Measurements from ENCODE around the gene LAIR1. TPM values are rescaled to one million over a fixed set of nuclear protein-coding genes. Genes with fewer than 3 reads are reported as not detected.
"Not testable (repeated sequence)": the region's sequence is repeated elsewhere in the genome, so short reads cannot be mapped to it uniquely, and the experiment has no call there.

Gene LAIR1
- total RNA-seq, 1 donor from 2014 or later = 10.8 TPM

- no peak overlapping the region for H3K4me3 Mint-ChIP-seq (ENCODE audit: low read depth)
- H3K27ac Mint-ChIP-seq = no peak overlapping the region
- peaks cover 13% of the 10 kb centered on the region for H3K27me3 Mint-ChIP-seq (ENCODE audit: low read depth)
- no peaks in the 10 kb centered on the region for H3K4me1 Mint-ChIP-seq (ENCODE audit: low read depth)
- H3K36me3 Mint-ChIP-seq (ENCODE audit: low read depth) = no peaks in the 10 kb centered on the region
- H3K9me3 Mint-ChIP-seq = no peaks in the 10 kb centered on the region
- DNase-seq (ENCODE audit: low spot score) = no peak
- intact Hi-C loops (cut with micrococcal nuclease) = no loop called here
Measured at GRCh38 chr19:54335979-54336892, 28.5 kb downstream of the LAIR1 start.

- H3K4me3 Mint-ChIP-seq (ENCODE audit: low read depth) = no peak overlapping the region
- intact Hi-C loops (cut with micrococcal nuclease) = no loop called here
- H3K27ac Mint-ChIP-seq = no peak overlapping the region
- DNase-seq (ENCODE audit: low spot score) = no peak
- H3K4me1 Mint-ChIP-seq (ENCODE audit: low read depth) = no peaks in the 10 kb centered on the region
- H3K9me3 Mint-ChIP-seq = no peaks in the 10 kb centered on the region
- H3K36me3 Mint-ChIP-seq (ENCODE audit: low read depth) = no peaks in the 10 kb centered on the region
- peaks cover 11% of the 10 kb centered on the region for H3K27me3 Mint-ChIP-seq (ENCODE audit: low read depth)
Measured at GRCh38 chr19:54335164-54335563, 29.6 kb downstream of the LAIR1 start.

GRCh38 chr19:54333586-54334298 lies 31.0 kb downstream of the LAIR1 start:
- intact Hi-C loops (cut with micrococcal nuclease) = no loop called here
- Mint-ChIP-seq H3K4me3 (ENCODE audit: low read depth) (no peak overlapping the region), H3K4me1 (ENCODE audit: low read depth) (peaks cover 2% of the 10 kb centered on the region), H3K27me3 (ENCODE audit: low read depth) (peaks cover 8% of the 10 kb centered on the region), H3K27ac (no peak overlapping the region), H3K36me3 (ENCODE audit: low read depth) (no peaks in the 10 kb centered on the region), H3K9me3 (no peaks in the 10 kb centered on the region)
- no peak for DNase-seq (ENCODE audit: low spot score)

- no peaks in the 10 kb centered on the region for H3K9me3 Mint-ChIP-seq
- H3K27ac Mint-ChIP-seq = no peak overlapping the region
- no peaks in the 10 kb centered on the region for H3K36me3 Mint-ChIP-seq (ENCODE audit: low read depth)
- H3K4me1 Mint-ChIP-seq (ENCODE audit: low read depth) = peaks cover 9% of the 10 kb centered on the region
- H3K27me3 Mint-ChIP-seq (ENCODE audit: low read depth) = peaks cover 8% of the 10 kb centered on the region
- no peak overlapping the region for H3K4me3 Mint-ChIP-seq (ENCODE audit: low read depth)
- intact Hi-C loops (cut with micrococcal nuclease) = no loop called here
- DNase-seq (ENCODE audit: low spot score) = no peak
Measured at GRCh38 chr19:54332149-54332548, 32.6 kb downstream of the LAIR1 start.

GRCh38 chr19:54331626-54332025 lies 33.1 kb downstream of the LAIR1 start:
- no peaks in the 10 kb centered on the region for H3K9me3 Mint-ChIP-seq
- H3K27ac Mint-ChIP-seq = no peak overlapping the region
- no peaks in the 10 kb centered on the region for H3K36me3 Mint-ChIP-seq (ENCODE audit: low read depth)
- no peak for DNase-seq (ENCODE audit: low spot score)
- intact Hi-C loops (cut with micrococcal nuclease) = no loop called here
- peaks cover 8% of the 10 kb centered on the region for H3K27me3 Mint-ChIP-seq (ENCODE audit: low read depth)
- H3K4me3 Mint-ChIP-seq (ENCODE audit: low read depth) = no peak overlapping the region
- H3K4me1 Mint-ChIP-seq (ENCODE audit: low read depth) = peaks cover 12% of the 10 kb centered on the region

- Mint-ChIP-seq H3K27ac (no peak overlapping the region), H3K4me3 (ENCODE audit: low read depth) (no peak overlapping the region), H3K4me1 (ENCODE audit: low read depth) (peaks cover 12% of the 10 kb centered on the region), H3K36me3 (ENCODE audit: low read depth) (no peaks in the 10 kb centered on the region), H3K27me3 (ENCODE audit: low read depth) (peaks cover 12% of the 10 kb centered on the region), H3K9me3 (no peaks in the 10 kb centered on the region)
- intact Hi-C loops (cut with micrococcal nuclease) = no loop called here
- no peak for DNase-seq (ENCODE audit: low spot score)
Measured at GRCh38 chr19:54329476-54330165, 35.1 kb downstream of the LAIR1 start.

GRCh38 chr19:54328781-54329180 lies 36.0 kb downstream of the LAIR1 start:
- intact Hi-C loops (cut with micrococcal nuclease); H3K36me3 Mint-ChIP-seq (ENCODE audit: low read depth); H3K4me3 Mint-ChIP-seq (ENCODE audit: low read depth); H3K9me3 Mint-ChIP-seq; DNase-seq (ENCODE audit: low spot score); H3K27ac Mint-ChIP-seq; H3K27me3 Mint-ChIP-seq (ENCODE audit: low read depth): not testable (repeated sequence)
- H3K4me1 Mint-ChIP-seq (ENCODE audit: low read depth) = peaks cover 12% of the 10 kb centered on the region

GRCh38 chr19:54325631-54326030 lies 39.1 kb downstream of the LAIR1 start:
- intact Hi-C loops (cut with micrococcal nuclease) = loop anchor here (1.0 kb wide), 1 partner anchor 66 kb away; no protein-coding TSS in a partner anchor
- DNase-seq (ENCODE audit: low spot score) = no peak
- Mint-ChIP-seq H3K27me3 (ENCODE audit: low read depth) (peaks cover 15% of the 10 kb centered on the region), H3K4me3 (ENCODE audit: low read depth) (no peak overlapping the region), H3K9me3 (no peaks in the 10 kb centered on the region), H3K27ac (no peak overlapping the region), H3K36me3 (ENCODE audit: low read depth) (no peaks in the 10 kb centered on the region), H3K4me1 (ENCODE audit: low read depth) (peaks cover 12% of the 10 kb centered on the region)

- intact Hi-C loops (cut with micrococcal nuclease) = loop anchor here (1.0 kb wide), 1 partner anchor 66 kb away; no protein-coding TSS in a partner anchor
- H3K27ac Mint-ChIP-seq = no peak overlapping the region
- peaks cover 18% of the 10 kb centered on the region for H3K27me3 Mint-ChIP-seq (ENCODE audit: low read depth)
Measured at GRCh38 chr19:54325194-54325621, 39.5 kb downstream of the LAIR1 start.

GRCh38 chr19:54324071-54324470 lies 40.7 kb downstream of the LAIR1 start:
- Mint-ChIP-seq H3K4me1 (ENCODE audit: low read depth) (peaks cover 12% of the 10 kb centered on the region), H3K4me3 (ENCODE audit: low read depth) (no peak overlapping the region), H3K9me3 (no peaks in the 10 kb centered on the region), H3K36me3 (ENCODE audit: low read depth) (no peaks in the 10 kb centered on the region), H3K27ac (no peak overlapping the region), H3K27me3 (ENCODE audit: low read depth) (peaks cover 23% of the 10 kb centered on the region)
- intact Hi-C loops (cut with micrococcal nuclease) = no loop called here
- DNase-seq (ENCODE audit: low spot score) = no peak

More at GRCh38 chr19:54325194-54325621, 39.5 kb downstream of the LAIR1 start:
- Mint-ChIP-seq H3K4me3 (ENCODE audit: low read depth) (no peak overlapping the region), H3K4me1 (ENCODE audit: low read depth) (peaks cover 12% of the 10 kb centered on the region), H3K36me3 (ENCODE audit: low read depth) (no peaks in the 10 kb centered on the region), H3K9me3 (no peaks in the 10 kb centered on the region)
- peak; percentile 41 for DNase-seq (ENCODE audit: low spot score)

- intact Hi-C loops (cut with micrococcal nuclease); H3K27ac Mint-ChIP-seq; H3K36me3 Mint-ChIP-seq (ENCODE audit: low read depth); DNase-seq (ENCODE audit: low spot score); H3K9me3 Mint-ChIP-seq; H3K4me1 Mint-ChIP-seq (ENCODE audit: low read depth); H3K4me3 Mint-ChIP-seq (ENCODE audit: low read depth): not testable (repeated sequence)
- peaks cover 24% of the 10 kb centered on the region for H3K27me3 Mint-ChIP-seq (ENCODE audit: low read depth)
Measured at GRCh38 chr19:54322934-54323333, 41.8 kb downstream of the LAIR1 start.

GRCh38 chr19:54322295-54322694 lies 42.4 kb downstream of the LAIR1 start:
- intact Hi-C loops (cut with micrococcal nuclease); H3K4me1 Mint-ChIP-seq (ENCODE audit: low read depth); H3K4me3 Mint-ChIP-seq (ENCODE audit: low read depth); H3K27ac Mint-ChIP-seq; H3K36me3 Mint-ChIP-seq (ENCODE audit: low read depth); H3K9me3 Mint-ChIP-seq; DNase-seq (ENCODE audit: low spot score): not testable (repeated sequence)
- H3K27me3 Mint-ChIP-seq (ENCODE audit: low read depth) = peaks cover 24% of the 10 kb centered on the region

Measured in activated T-helper 2 cell treated with anti-CD3 and anti-CD28 coated beads, Interferon-gamma antibody, Interleukin-2, Interleukin-4, amounts not matched to agents 10 μg/mL and 5 μg/mL and 100 μg/mL, durations not matched to agents 14 hours and 24 hours and 36 hours (primary cell).